ENCODE results near the gene USP28.

DNA sequence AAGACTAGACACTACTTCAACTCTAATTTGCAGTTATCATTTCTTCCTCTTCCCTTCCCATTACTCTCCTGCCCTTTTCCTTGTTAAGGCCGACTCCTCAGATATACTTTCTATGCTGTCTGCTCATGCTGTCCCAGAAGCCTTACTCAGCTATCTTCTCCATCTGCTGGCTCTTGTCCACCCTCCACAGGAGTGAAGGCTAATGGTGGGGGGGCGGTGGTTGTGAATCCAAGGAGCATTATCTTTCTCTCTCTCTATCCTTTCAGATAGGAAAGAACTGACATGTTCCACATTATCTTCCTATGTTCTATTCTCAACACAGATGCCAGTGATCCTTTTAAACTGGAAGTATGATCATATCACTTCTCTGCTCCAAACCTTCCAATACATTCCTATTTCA is 37.4 kb downstream of the USP28 start:
- TF ChIP-seq ZNF211 (tag by site-specific recombination; IDR thresholded peaks at IDR 0.05; ENCODE audit: low read depth) (no peak), PRDM10 (tag by site-specific recombination; IDR thresholded peaks at IDR 0.05) (no peak), TSHZ1 (tag by site-specific recombination; IDR thresholded peaks at IDR 0.05; ENCODE audit: borderline replicate concordance) (no peak), ZNF585B (tag by site-specific recombination; IDR thresholded peaks at IDR 0.05) (no peak), ZNF10 (tag by site-specific recombination; IDR thresholded peaks at IDR 0.05) (no peak)
- TF ChIP-seq, protein P1, sequence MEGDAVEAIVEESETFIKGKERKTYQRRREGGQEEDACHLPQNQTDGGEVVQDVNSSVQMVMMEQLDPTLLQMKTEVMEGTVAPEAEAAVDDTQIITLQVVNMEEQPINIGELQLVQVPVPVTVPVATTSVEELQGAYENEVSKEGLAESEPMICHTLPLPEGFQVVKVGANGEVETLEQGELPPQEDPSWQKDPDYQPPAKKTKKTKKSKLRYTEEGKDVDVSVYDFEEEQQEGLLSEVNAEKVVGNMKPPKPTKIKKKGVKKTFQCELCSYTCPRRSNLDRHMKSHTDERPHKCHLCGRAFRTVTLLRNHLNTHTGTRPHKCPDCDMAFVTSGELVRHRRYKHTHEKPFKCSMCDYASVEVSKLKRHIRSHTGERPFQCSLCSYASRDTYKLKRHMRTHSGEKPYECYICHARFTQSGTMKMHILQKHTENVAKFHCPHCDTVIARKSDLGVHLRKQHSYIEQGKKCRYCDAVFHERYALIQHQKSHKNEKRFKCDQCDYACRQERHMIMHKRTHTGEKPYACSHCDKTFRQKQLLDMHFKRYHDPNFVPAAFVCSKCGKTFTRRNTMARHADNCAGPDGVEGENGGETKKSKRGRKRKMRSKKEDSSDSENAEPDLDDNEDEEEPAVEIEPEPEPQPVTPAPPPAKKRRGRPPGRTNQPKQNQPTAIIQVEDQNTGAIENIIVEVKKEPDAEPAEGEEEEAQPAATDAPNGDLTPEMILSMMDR (tag by site-specific recombination; IDR thresholded peaks at IDR 0.05) = no peak
- TF ChIP-seq, protein P2, sequence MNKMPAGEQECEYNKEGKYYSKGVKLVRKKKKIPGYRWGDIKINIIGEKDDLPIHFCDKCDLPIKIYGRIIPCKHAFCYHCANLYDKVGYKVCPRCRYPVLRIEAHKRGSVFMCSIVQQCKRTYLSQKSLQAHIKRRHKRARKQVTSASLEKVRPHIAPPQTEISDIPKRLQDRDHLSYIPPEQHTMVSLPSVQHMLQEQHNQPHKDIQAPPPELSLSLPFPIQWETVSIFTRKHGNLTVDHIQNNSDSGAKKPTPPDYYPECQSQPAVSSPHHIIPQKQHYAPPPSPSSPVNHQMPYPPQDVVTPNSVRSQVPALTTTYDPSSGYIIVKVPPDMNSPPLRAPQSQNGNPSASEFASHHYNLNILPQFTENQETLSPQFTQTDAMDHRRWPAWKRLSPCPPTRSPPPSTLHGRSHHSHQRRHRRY (tag by site-specific recombination; IDR thresholded peaks at IDR 0.05) = no peak
- TF ChIP-seq, protein P3, sequence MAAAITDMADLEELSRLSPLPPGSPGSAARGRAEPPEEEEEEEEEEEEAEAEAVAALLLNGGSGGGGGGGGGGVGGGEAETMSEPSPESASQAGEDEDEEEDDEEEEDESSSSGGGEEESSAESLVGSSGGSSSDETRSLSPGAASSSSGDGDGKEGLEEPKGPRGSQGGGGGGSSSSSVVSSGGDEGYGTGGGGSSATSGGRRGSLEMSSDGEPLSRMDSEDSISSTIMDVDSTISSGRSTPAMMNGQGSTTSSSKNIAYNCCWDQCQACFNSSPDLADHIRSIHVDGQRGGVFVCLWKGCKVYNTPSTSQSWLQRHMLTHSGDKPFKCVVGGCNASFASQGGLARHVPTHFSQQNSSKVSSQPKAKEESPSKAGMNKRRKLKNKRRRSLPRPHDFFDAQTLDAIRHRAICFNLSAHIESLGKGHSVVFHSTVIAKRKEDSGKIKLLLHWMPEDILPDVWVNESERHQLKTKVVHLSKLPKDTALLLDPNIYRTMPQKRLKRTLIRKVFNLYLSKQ (tag by site-specific recombination; IDR thresholded peaks at IDR 0.05; ENCODE audit: borderline replicate concordance) = no peak
